ENCODE measurements around the gene EIF4G3. TPM values are rescaled to one million over a fixed set of nuclear protein-coding genes. Genes with fewer than 3 reads are reported as not detected.

EIF4G3 gene
- total and polyA plus RNA-seq, 10 of the 15 experiments (the other 5 are each of a cell fraction or from before 2014, with no cell fraction given): 7.4 to 45.1 (median 29.1) TPM

DNA sequence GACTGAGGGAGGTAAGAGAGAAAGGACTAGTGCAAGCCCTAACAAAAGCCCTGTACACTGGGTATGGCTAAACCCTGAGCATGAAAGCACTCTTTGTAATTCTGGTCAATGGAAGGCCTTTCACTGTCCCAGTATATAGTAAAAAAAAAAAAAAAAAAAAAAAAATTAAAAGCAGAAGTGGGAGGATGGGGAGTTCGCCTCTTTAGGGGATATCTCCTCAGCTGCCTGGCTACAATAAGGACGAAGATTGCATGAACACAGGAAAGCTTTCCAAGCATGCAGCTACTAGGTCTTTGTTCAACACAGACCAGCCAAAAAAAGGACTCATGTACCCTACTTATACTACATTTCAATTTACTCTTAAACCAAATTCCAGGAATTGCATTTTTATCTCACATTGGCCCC is 59.1 kb downstream of the EIF4G3 start:
- Histone ChIP-seq H3K4me1 (ENCODE audit: control insufficient read depth, insufficient read depth, low read length) (no peaks in the 10 kb centered on the region; the same call in 1 of the 2 replicates), H3K4me3 (no peak overlapping the region), H3K9me3 (replicated peaks; ENCODE audit: control insufficient read depth, insufficient read depth, low read length) (no peaks in the 10 kb centered on the region), H3K79me2 (ENCODE audit: control insufficient read depth, insufficient read depth, low read length) (no peaks in the 10 kb centered on the region; the same call in 1 of the 2 replicates), H3K9ac (ENCODE audit: control insufficient read depth, insufficient read depth, low read length) (no peak overlapping the region), H3K36me3 (ENCODE audit: control insufficient read depth in 2 of 2, insufficient read depth in 2 of 2, low read length in 1 of 2) (no peaks in the 10 kb centered on the region; a peak in 2 of 4 replicates), H3K4me2 (ENCODE audit: control insufficient read depth, insufficient read depth) (no peak overlapping the region), H2AFZ (ENCODE audit: control insufficient read depth, low read depth, low read length) (no peak overlapping the region), H4K20me1 (ENCODE audit: control insufficient read depth, insufficient read depth) (no peaks in the 10 kb centered on the region), H3K27me3 (replicated peaks in 1 of 2; ENCODE audit: control insufficient read depth in 2 of 2, insufficient read depth in 2 of 2, low read length in 1 of 2) (no peaks in the 10 kb centered on the region), H3K27ac (ENCODE audit: control insufficient read depth, insufficient read depth) (no peak overlapping the region)
- CTCF ChIA-PET: interaction anchor here (2.9 kb wide), 1 partner anchor 77 kb away, joined by 11 read pairs; no protein-coding TSS in a partner anchor
- SMC1A ChIA-PET (ENCODE audit: uncharacterized antibody, unreplicated experiment): interaction anchor here (2.5 kb wide), 1 partner anchor 10 kb away, joined by 7 read pairs; no protein-coding TSS in a partner anchor
- ATAC-seq (peak; percentile 46), DNase-seq (ENCODE audit: low read depth, low spot score) (no peak), FAIRE-seq (no peak)
- RAD21 ChIA-PET (ENCODE audit: unreplicated experiment): no interaction called here
- intact Hi-C loops (cut with micrococcal nuclease; ENCODE audit: unreplicated experiment): no loop called here
- TF ChIP-seq SPI1 (IDR thresholded peaks at IDR 0.05; ENCODE audit: borderline replicate concordance, insufficient read depth, low read depth, low read length) (peak; percentile 81), RFX5 (IDR thresholded peaks at IDR 0.05; ENCODE audit: low read depth, low read length) (no peak), ZSCAN29 (IDR thresholded peaks at IDR 0.05) (no peak), ETV6 (conservative IDR thresholded peaks at IDR 0.05 in 1 of 2, IDR thresholded peaks at IDR 0.05 in 1 of 2; ENCODE audit: borderline replicate concordance in 1 of 2, low read depth in 1 of 2) (no peak), CHD2 (IDR thresholded peaks at IDR 0.05; ENCODE audit: borderline replicate concordance, low read depth, low read length) (no peak), JUNB (IDR thresholded peaks at IDR 0.05) (no peak), TCF7 (IDR thresholded peaks at IDR 0.05; ENCODE audit: borderline replicate concordance) (no peak), EGR1 (IDR thresholded peaks at IDR 0.05; ENCODE audit: borderline replicate concordance in 1 of 2, low read depth in 2 of 2, low read length in 2 of 2) (no peak), ZNF384 (IDR thresholded peaks at IDR 0.05; ENCODE audit: borderline replicate concordance, low read depth, low read length) (peak; percentile 96)
- TF ChIP-seq, protein P1, sequence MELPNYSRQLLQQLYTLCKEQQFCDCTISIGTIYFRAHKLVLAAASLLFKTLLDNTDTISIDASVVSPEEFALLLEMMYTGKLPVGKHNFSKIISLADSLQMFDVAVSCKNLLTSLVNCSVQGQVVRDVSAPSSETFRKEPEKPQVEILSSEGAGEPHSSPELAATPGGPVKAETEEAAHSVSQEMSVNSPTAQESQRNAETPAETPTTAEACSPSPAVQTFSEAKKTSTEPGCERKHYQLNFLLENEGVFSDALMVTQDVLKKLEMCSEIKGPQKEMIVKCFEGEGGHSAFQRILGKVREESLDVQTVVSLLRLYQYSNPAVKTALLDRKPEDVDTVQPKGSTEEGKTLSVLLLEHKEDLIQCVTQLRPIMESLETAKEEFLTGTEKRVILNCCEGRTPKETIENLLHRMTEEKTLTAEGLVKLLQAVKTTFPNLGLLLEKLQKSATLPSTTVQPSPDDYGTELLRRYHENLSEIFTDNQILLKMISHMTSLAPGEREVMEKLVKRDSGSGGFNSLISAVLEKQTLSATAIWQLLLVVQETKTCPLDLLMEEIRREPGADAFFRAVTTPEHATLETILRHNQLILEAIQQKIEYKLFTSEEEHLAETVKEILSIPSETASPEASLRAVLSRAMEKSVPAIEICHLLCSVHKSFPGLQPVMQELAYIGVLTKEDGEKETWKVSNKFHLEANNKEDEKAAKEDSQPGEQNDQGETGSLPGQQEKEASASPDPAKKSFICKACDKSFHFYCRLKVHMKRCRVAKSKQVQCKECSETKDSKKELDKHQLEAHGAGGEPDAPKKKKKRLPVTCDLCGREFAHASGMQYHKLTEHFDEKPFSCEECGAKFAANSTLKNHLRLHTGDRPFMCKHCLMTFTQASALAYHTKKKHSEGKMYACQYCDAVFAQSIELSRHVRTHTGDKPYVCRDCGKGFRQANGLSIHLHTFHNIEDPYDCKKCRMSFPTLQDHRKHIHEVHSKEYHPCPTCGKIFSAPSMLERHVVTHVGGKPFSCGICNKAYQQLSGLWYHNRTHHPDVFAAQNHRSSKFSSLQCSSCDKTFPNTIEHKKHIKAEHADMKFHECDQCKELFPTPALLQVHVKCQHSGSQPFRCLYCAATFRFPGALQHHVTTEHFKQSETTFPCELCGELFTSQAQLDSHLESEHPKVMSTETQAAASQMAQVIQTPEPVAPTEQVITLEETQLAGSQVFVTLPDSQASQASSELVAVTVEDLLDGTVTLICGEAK (IDR thresholded peaks at IDR 0.05; ENCODE audit: borderline replicate concordance): peak; percentile 31; the same call in 1 of the 2 replicates
- in situ Hi-C loops (cut with MboI): no loop called here
- POLR2A ChIA-PET: no interaction called here
- WGBS (ENCODE audit: insufficient coverage, insufficient replicate concordance, low lambda C conversion rate, missing lambda C conversion rate): 47% methylated on average over 2 of the region's 2 CpGs
- BruUV-seq (replicated peaks): no TSS peak

Measured in GM12878 (cell line).